GM19351 (cell line): ENCODE data around the gene GREB1L.
"Not testable (repeated sequence)": the region's sequence is repeated elsewhere in the genome, so short reads cannot be mapped to it uniquely, and the experiment has no call there.

Experiments used
- ATAC-seq: cut with Tn5 transposase; IDR thresholded peaks from one replicate; pipeline ENCODE4 v1.9.1; 2021; ENCODE audit warnings: mild to moderate bottlenecking, moderate library complexity; ENCODE audit not compliant: unreplicated experiment

The GREB1L gene

GRCh38 chr18:21242141-21242779, at the start of gene GREB1L:
TSS of gene GREB1L (plus strand) at chr18:21242232. CDS start at chr18:21383519, 141,287 bp downstream.
- peak; percentile 83 for ATAC-seq

GRCh38 chr18:21192308-21192624, 49.8 kb upstream of the GREB1L start:
- no peak for ATAC-seq

GRCh38 chr18:21194871-21195771, 46.9 kb upstream of the GREB1L start:
- no peak for ATAC-seq

- ATAC-seq, result no peak
These were observed 45.6 kb upstream of the GREB1L start for GRCh38 chr18:21196426-21196825.

- ATAC-seq, result no peak
These were observed 38.9 kb upstream of the GREB1L start for GRCh38 chr18:21203126-21203525.

GRCh38 chr18:21203542-21204241, 38.3 kb upstream of the GREB1L start:
- no peak for ATAC-seq

GRCh38 chr18:21205695-21206094, 36.3 kb upstream of the GREB1L start:
- ATAC-seq, result no peak

- no peak for ATAC-seq
These were observed 31.8 kb upstream of the GREB1L start for GRCh38 chr18:21210278-21210677.

GRCh38 chr18:21210784-21211183, 31.2 kb upstream of the GREB1L start:
- ATAC-seq, result no peak

- ATAC-seq, result not testable (repeated sequence)
These were observed 27.6 kb upstream of the GREB1L start for GRCh38 chr18:21214409-21214808.

- no peak for ATAC-seq
These were observed 26.5 kb upstream of the GREB1L start for GRCh38 chr18:21215490-21215889.

GRCh38 chr18:21218862-21219261, 23.2 kb upstream of the GREB1L start:
- no peak for ATAC-seq

- no peak for ATAC-seq
These were observed 11.6 kb upstream of the GREB1L start for GRCh38 chr18:21230436-21230835.

GRCh38 chr18:21241301-21242048, 557 bp upstream of the GREB1L start:
- no peak for ATAC-seq

GRCh38 chr18:21242780-21243401, 859 bp downstream of the GREB1L start:
- no peak for ATAC-seq

- no peak for ATAC-seq
These were observed 12.5 kb downstream of the GREB1L start for GRCh38 chr18:21254576-21254975.

- no peak for ATAC-seq
These were observed 13.2 kb downstream of the GREB1L start for GRCh38 chr18:21255211-21255610.

GRCh38 chr18:21257386-21257785, 15.4 kb downstream of the GREB1L start:
- no peak for ATAC-seq

- no peak for ATAC-seq
These were observed 18.6 kb downstream of the GREB1L start for GRCh38 chr18:21260621-21261020.

- ATAC-seq, result no peak
These were observed 19.3 kb downstream of the GREB1L start for GRCh38 chr18:21261352-21261751.

GRCh38 chr18:21262244-21262643, 20.2 kb downstream of the GREB1L start:
- no peak for ATAC-seq
